Activated CD4-positive, alpha-beta T cell treated with anti-CD3 and anti-CD28 coated beads, Interleukin-2, amount 10 ng/mL, durations not matched to agents 24 days and 14 days (primary cell): ENCODE results near the gene FUCA1. TPM values are rescaled to one million over a fixed set of nuclear protein-coding genes. Genes with fewer than 3 reads are reported as not detected.

Source experiments
- DNase-seq: peaks from one replicate; pipeline ENCODE4 v3.0.0; 2022
- H3K27ac Mint-ChIP-seq: one replicate; pipeline ENCODE4 v1.8.0; 2022; ENCODE audit warnings: mild to moderate bottlenecking, mixed read lengths
- H3K27me3 Mint-ChIP-seq: one replicate; pipeline ENCODE4 v1.8.0; 2022; ENCODE audit warnings: mixed read lengths
- H3K36me3 Mint-ChIP-seq: one replicate; pipeline ENCODE4 v1.8.0; 2022; ENCODE audit warnings: low read depth, mild to moderate bottlenecking, mixed read lengths
- H3K4me1 Mint-ChIP-seq: one replicate; pipeline ENCODE4 v1.8.0; 2021; ENCODE audit warnings: mixed read lengths
- H3K4me3 Mint-ChIP-seq: one replicate; pipeline ENCODE4 v1.8.0; 2022; ENCODE audit warnings: mild to moderate bottlenecking, moderate library complexity, mixed read lengths
- H3K9me3 Mint-ChIP-seq: one replicate; pipeline ENCODE4 v1.8.0; 2021; ENCODE audit warnings: mixed read lengths
- intact Hi-C: fragments of 100-400 bp; cut with micrococcal nuclease; formaldehyde crosslinking; loops from one replicate; pipeline ENCODE4 v1.15.1; 2023
- total RNA-seq: library from RNA; stranded (reverse); gene quantifications from 2 replicates; pipeline ENCODE4 v1.2.3, GENCODE V29; 2022

FUCA1 gene
- total RNA-seq, 1 donor from 2014 or later, result 3.5 TPM

GRCh38 chr1:23799570-23800399 lies 68.3 kb downstream of the FUCA1 start:
- H3K4me1 Mint-ChIP-seq, result peaks cover 16% of the 10 kb centered on the region
- intact Hi-C loops, result loop anchor here (1.0 kb wide), 2 partner anchors 8 to 21 kb away; partner anchors contain the start of genes LYPLA2 and PITHD1
- H3K27ac Mint-ChIP-seq, result peak overlapping the region; percentile 75
- no peaks in the 10 kb centered on the region for H3K9me3 Mint-ChIP-seq
- H3K4me3 Mint-ChIP-seq, result peak overlapping the region; percentile 92
- DNase-seq, result peak; percentile 77
- H3K36me3 Mint-ChIP-seq, result peaks cover 33% of the 10 kb centered on the region
- H3K27me3 Mint-ChIP-seq, result no peaks in the 10 kb centered on the region

DNA sequence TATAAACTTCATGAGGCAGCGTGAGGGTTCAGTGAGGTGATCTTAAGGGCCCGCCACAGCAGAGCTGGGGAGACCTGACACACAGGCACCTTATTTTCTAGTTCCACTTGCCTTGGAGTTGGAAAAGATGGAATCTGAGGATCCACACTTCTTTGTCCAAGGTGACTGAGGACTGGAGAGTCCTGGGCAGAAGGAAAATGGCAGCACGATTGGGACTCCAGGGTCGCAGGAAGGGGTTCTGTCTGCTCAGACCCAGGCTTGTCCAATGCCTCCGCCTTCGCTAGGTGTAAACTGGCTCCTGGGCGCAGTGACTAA lies 68.9 kb downstream of the FUCA1 start:
- peak overlapping the region; percentile 75 for H3K27ac Mint-ChIP-seq
- peak overlapping the region; percentile 92 for H3K4me3 Mint-ChIP-seq
- DNase-seq, result no peak
- H3K4me1 Mint-ChIP-seq, result peaks cover 16% of the 10 kb centered on the region
- no peaks in the 10 kb centered on the region for H3K27me3 Mint-ChIP-seq
- intact Hi-C loops, result no loop called here
- H3K9me3 Mint-ChIP-seq, result no peaks in the 10 kb centered on the region
- H3K36me3 Mint-ChIP-seq, result peaks cover 33% of the 10 kb centered on the region

DNA sequence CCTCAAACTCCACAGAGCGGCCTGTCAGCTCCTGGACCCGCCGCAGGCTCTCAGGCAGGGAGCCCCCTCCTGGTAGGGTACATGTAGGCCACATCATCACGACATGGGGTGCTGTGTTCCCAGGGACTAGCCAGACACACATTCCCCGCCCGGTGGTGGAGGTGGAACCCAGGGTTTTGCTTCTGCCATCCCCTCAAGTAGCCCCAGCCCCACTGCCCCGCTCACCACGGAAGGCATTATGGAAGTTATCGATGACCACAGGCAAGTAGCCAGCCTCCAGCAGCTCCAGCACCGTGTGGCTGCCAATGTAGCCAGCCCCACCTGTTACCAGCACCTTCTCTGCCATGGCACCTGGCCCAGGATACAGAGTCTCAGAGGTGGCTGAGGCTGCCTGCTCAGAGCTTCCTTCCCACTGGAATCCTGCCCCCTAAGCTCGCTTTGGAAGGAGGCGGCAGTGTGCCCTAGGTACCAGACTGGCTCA lies 69.4 kb downstream of the FUCA1 start:
- Mint-ChIP-seq H3K36me3 (peaks cover 30% of the 10 kb centered on the region), H3K4me1 (peaks cover 16% of the 10 kb centered on the region), H3K27me3 (no peaks in the 10 kb centered on the region), H3K27ac (no peak overlapping the region), H3K9me3 (no peaks in the 10 kb centered on the region), H3K4me3 (peak overlapping the region; percentile 92)
- DNase-seq, result peak; percentile 71
- intact Hi-C loops, result no loop called here

DNA sequence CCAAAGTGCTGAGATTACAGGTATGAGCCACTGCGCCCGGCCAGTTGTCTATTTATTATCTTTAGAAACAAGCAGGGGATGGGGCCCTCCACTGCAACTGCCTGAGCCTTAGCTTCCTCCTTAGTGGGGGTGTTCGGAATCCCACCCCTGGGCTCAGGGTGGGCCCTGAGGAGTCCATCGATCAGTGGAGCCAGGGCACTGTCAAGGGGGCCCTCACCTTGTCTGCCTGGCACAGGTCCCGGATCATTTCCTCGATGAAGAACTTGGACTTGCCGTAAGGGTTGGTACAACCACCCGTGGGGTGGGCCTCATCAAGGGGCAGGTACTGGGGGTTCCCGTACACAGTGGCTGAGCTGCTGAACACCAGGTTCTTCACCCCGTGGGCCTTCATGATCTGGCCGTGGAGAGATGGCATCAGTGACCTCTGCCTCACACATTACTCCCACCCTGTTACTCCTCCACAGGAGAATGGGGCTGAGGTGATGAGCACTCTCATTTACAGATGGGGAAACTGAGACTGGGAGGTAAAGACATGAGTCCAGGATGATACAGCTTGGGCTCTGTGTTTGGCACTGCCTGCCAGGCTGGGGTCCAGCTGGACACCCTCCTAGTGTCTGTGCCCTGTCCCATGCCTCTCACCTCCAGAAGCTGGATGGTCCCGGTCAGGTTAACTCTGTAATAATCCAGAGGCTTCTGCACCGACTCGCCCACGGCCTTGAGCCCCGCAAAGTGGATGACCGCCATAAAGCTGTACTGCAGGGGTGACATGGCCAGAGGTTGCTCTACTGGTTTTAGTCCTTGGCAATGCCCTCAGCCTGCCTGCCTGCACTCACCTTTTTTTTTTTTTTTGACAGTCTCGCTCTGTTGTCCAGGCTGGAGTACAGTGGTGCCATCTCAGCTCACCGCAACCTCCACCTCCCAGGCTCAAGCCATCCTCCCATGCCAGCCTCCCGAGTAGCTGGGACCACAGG lies 70.3 kb downstream of the FUCA1 start:
- no peak overlapping the region for H3K4me3 Mint-ChIP-seq
- intact Hi-C loops, result no loop called here
- peaks cover 18% of the 10 kb centered on the region for H3K4me1 Mint-ChIP-seq
- H3K27ac Mint-ChIP-seq, result no peak overlapping the region
- no peaks in the 10 kb centered on the region for H3K27me3 Mint-ChIP-seq
- no peak for DNase-seq
- peaks cover 33% of the 10 kb centered on the region for H3K36me3 Mint-ChIP-seq
- no peaks in the 10 kb centered on the region for H3K9me3 Mint-ChIP-seq

- no peak overlapping the region for H3K27ac Mint-ChIP-seq
- peaks cover 35% of the 10 kb centered on the region for H3K36me3 Mint-ChIP-seq
- intact Hi-C loops, result no loop called here
- DNase-seq, result no peak
- H3K4me3 Mint-ChIP-seq, result no peak overlapping the region
- peaks cover 20% of the 10 kb centered on the region for H3K4me1 Mint-ChIP-seq
- H3K27me3 Mint-ChIP-seq, result no peaks in the 10 kb centered on the region
- H3K9me3 Mint-ChIP-seq, result no peaks in the 10 kb centered on the region
Observed at GRCh38 chr1:23796466-23797271, 71.4 kb downstream of the FUCA1 start.

- intact Hi-C loops, result no loop called here
- Mint-ChIP-seq H3K27ac (no peak overlapping the region), H3K9me3 (no peaks in the 10 kb centered on the region), H3K4me3 (no peak overlapping the region), H3K27me3 (no peaks in the 10 kb centered on the region), H3K36me3 (peaks cover 41% of the 10 kb centered on the region), H3K4me1 (peaks cover 22% of the 10 kb centered on the region)
- no peak for DNase-seq
Observed at GRCh38 chr1:23795676-23796465, 72.2 kb downstream of the FUCA1 start.

Other genes starting within 250 kb of the FUCA1 start
- 1,147 and 1,194 TPM in 2 replicates for gene RPL11, start 176.5 kb downstream of the FUCA1 start, total RNA-seq
- 51.9 and 54.3 TPM in 2 replicates for gene ELOA, start 124.8 kb downstream of the FUCA1 start, total RNA-seq
- gene PITHD1, start 89.9 kb downstream of the FUCA1 start, total RNA-seq, result 83.0 and 88.6 TPM in 2 replicates
- 86.2 and 92.4 TPM in 2 replicates for gene LYPLA2, start 77.1 kb downstream of the FUCA1 start, total RNA-seq
- gene GALE, start 67.5 kb downstream of the FUCA1 start, total RNA-seq, result 66.3 and 73.5 TPM in 2 replicates
- gene HMGCL, start 42.9 kb downstream of the FUCA1 start, total RNA-seq, result 20.4 and 20.7 TPM in 2 replicates
- gene CNR2, start 45.1 kb upstream of the FUCA1 start, total RNA-seq, result 0.02 TPM in 1 of 2 replicates, not detected in the other
- 140 TPM in 2 replicates for gene PNRC2, start 91.5 kb upstream of the FUCA1 start, total RNA-seq
- 236 and 247 TPM in 2 replicates for gene SRSF10, start 112.0 kb upstream of the FUCA1 start, total RNA-seq
- not detected in 2 replicates for gene MYOM3, start 243.8 kb upstream of the FUCA1 start, total RNA-seq